ENCODE measurements around the gene IL1RAPL2.

- TF ChIP-seq PPARA (CRISPR knock-in tag; IDR thresholded peaks at IDR 0.05; ENCODE audit: borderline replicate concordance) (no peak), TOX (CRISPR knock-in tag; IDR thresholded peaks at IDR 0.05; ENCODE audit: borderline replicate concordance) (no peak), ESRRG (CRISPR knock-in tag; IDR thresholded peaks at IDR 0.05) (no peak), CSDC2 (CRISPR knock-in tag; IDR thresholded peaks at IDR 0.05) (no peak), ARNTL (CRISPR knock-in tag; IDR thresholded peaks at IDR 0.05; ENCODE audit: borderline replicate concordance, low read depth) (no peak), ZFP30 (CRISPR knock-in tag; IDR thresholded peaks at IDR 0.05) (no peak), ZNF70 (CRISPR knock-in tag; IDR thresholded peaks at IDR 0.05) (no peak), SNAI2 (CRISPR knock-in tag; IDR thresholded peaks at IDR 0.05) (no peak), PATZ1 (CRISPR knock-in tag; IDR thresholded peaks at IDR 0.05; ENCODE audit: borderline replicate concordance) (no peak), RARB (CRISPR knock-in tag; IDR thresholded peaks at IDR 0.05) (no peak), CSRNP3 (CRISPR knock-in tag; IDR thresholded peaks at IDR 0.05) (no peak), POU6F1 (CRISPR knock-in tag; IDR thresholded peaks at IDR 0.05; ENCODE audit: borderline replicate concordance, low read depth) (no peak), BACH2 (CRISPR knock-in tag; IDR thresholded peaks at IDR 0.05; ENCODE audit: borderline replicate concordance) (no peak), ZFP3 (CRISPR knock-in tag; IDR thresholded peaks at IDR 0.05) (no peak)
Measured at GRCh38 chrX:105646592-105647372, 1080.8 kb downstream of the IL1RAPL2 start.
